ENCODE results near the gene GALNT18.

GALNT18 gene

DNA sequence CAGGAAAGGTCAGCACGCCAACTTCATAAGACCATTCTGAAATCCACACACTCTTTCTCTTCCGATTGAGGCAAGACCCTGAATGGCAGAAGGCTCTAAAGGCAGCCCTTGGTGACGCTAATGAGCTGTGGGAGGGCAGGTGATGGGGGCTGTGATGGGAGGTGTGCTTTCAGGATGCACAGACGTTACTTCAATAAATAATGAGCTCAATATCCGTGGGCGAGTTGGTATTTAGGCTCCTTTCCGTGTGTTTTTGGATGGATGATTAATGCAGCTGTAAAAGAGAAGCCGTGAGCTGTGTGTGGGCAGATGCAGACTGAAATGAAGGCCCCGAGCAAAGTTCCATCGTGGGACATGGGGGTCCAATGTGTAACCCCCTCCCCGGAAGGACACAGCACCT lies 138.2 kb downstream of the GALNT18 start:
- DNase-seq (ENCODE audit: extremely low read depth, low read depth): no peak
- TF ChIP-seq, protein P1, sequence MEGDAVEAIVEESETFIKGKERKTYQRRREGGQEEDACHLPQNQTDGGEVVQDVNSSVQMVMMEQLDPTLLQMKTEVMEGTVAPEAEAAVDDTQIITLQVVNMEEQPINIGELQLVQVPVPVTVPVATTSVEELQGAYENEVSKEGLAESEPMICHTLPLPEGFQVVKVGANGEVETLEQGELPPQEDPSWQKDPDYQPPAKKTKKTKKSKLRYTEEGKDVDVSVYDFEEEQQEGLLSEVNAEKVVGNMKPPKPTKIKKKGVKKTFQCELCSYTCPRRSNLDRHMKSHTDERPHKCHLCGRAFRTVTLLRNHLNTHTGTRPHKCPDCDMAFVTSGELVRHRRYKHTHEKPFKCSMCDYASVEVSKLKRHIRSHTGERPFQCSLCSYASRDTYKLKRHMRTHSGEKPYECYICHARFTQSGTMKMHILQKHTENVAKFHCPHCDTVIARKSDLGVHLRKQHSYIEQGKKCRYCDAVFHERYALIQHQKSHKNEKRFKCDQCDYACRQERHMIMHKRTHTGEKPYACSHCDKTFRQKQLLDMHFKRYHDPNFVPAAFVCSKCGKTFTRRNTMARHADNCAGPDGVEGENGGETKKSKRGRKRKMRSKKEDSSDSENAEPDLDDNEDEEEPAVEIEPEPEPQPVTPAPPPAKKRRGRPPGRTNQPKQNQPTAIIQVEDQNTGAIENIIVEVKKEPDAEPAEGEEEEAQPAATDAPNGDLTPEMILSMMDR (IDR thresholded peaks at IDR 0.05; ENCODE audit: low read depth, low read length, missing control alignments): no peak
- H3K4me3 ChIP-seq (replicated peaks; ENCODE audit: low read depth, low read length): no peak overlapping the region

DNA sequence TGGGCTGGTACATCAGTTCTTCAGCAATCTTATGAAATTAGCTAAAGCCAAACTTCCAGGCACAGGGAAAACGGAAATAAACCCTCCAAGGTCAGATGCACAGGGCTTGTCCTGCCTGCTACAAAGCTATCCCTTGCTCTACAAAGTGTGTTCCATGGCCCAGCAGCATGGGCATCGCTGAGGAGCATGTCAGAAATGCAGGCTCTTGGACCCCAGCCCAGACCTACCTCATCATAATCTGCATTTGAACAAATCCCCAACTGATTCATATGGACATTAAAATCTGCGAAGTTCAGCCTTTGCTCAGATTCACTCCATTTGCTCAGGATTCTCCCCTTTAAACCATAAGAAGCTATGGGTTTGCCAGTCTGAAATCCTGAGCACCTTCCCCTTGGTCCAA lies 139.1 kb downstream of the GALNT18 start:
- no peak overlapping the region for H3K4me3 ChIP-seq (replicated peaks; ENCODE audit: low read depth, low read length)
- no peak for DNase-seq (ENCODE audit: extremely low read depth, low read depth)
- TF ChIP-seq, protein P1 (IDR thresholded peaks at IDR 0.05; ENCODE audit: low read depth, low read length, missing control alignments): no peak

DNA sequence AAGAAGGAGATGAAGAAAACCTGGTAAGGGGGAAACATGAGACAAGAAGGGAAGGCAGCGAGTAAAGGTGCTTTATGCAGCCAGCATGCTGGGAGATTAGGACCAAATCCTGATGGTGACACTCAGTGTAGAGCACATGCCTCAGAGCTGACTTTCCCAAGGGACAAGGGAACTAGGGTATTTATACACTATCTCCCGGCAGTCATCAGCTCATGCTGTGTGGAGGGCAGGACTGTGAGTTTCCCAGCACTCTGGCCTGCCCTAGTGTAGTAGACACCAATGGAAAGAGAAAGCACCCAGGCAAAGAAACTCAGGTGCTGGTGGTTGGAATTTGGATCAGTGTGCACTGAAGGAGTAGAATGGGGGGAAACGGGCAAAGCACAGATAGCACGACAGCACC lies 140.4 kb downstream of the GALNT18 start:
- no peak for DNase-seq (ENCODE audit: extremely low read depth, low read depth)
- H3K4me3 ChIP-seq (replicated peaks; ENCODE audit: low read depth, low read length): no peak overlapping the region
- TF ChIP-seq, protein P1 (IDR thresholded peaks at IDR 0.05; ENCODE audit: low read depth, low read length, missing control alignments): no peak

DNA sequence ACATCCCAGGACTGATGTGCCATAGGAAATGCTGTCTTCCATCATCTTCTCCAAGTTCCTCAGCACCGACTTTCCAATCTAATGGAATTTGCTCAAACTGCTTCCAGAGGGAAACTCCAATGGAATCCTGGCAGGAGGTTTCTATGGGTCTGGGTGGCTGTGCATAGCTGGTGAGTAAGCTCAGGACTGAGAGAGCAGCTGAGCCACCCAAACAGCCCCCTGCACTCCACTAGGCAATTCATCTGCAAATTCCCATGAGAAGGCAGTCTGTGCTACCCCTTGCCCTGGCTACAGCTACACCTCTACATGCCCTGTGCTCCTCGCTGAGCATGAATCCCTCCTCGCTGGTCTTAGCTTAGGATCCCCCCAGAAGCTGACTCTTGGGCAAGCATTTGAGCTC lies 140.8 kb downstream of the GALNT18 start:
- TF ChIP-seq, protein P1 (IDR thresholded peaks at IDR 0.05; ENCODE audit: low read depth, low read length, missing control alignments): no peak
- DNase-seq (ENCODE audit: extremely low read depth, low read depth): no peak
- H3K4me3 ChIP-seq (replicated peaks; ENCODE audit: low read depth, low read length): no peak overlapping the region

DNA sequence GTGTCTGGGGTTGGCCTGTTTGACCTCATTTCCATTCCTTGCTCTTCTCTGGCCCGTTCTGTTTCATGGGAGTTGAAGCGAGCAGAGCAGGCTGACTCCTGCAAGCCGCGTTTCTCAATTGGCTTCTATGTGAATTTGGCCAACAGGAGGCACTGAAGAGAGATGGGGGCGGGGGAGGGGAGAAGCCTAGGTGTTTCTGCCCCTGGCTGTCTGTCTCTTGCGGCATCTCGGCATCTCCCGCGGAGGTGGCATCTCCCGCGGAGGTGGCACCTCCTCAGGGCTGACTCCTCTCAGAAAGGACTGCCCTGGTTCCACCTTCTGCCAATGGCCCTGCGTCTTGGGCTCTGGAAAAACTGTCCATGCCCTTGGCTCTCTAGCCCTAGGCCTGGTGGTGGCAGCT lies 143.1 kb downstream of the GALNT18 start:
- H3K4me3 ChIP-seq (replicated peaks; ENCODE audit: low read depth, low read length): no peak overlapping the region
- TF ChIP-seq, protein P1 (IDR thresholded peaks at IDR 0.05; ENCODE audit: low read depth, low read length, missing control alignments): peak; percentile 10
- no peak for DNase-seq (ENCODE audit: extremely low read depth, low read depth)

DNA sequence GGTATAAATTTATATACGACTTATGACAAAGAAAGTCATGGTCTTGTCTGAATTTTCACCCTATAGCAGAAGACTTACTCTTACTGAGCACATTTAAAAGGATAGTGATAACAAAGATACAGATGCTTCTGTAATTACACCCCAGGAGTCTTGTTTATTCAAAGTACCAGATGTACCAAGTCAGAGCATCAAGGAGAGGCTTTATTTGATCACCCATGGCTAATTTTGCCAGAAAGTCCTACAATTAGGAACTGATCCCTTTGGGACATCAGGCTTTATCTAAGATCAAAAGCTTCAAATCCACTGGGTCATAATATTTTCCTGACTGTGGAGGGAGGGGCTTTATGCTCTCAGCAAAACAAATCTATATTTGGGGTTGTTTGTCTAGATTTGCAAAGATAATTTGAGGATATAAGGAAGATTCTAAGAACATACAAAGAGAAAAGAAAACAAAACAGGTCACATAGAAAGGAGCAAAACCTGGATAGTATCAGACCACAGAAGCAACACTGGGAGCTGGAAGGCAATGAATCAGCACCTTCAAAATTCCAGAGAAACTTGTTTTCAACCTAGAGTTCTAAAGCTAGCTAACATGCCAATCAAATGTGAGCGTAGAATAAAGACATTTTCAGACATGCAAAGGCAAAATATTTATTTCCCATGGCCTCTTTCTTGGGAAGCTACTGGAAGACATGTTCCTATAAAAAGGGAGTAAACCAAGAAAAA lies 143.9 kb downstream of the GALNT18 start:
- no peak for DNase-seq (ENCODE audit: extremely low read depth, low read depth)
- H3K4me3 ChIP-seq (replicated peaks; ENCODE audit: low read depth, low read length): no peak overlapping the region
- TF ChIP-seq, protein P1 (IDR thresholded peaks at IDR 0.05; ENCODE audit: low read depth, low read length, missing control alignments): no peak

All from HFF-Myc (cell line).